ENCODE measurements around the gene VGLL4. TPM values are rescaled to one million over a fixed set of nuclear protein-coding genes. Genes with fewer than 3 reads are reported as not detected.
A peak's percentile ranks its signal among the peaks of the same experiment; 100 is the strongest.
"Not testable (repeated sequence)": the region's sequence is repeated elsewhere in the genome, so short reads cannot be mapped to it uniquely, and the experiment has no call there.

The VGLL4 gene
- total and polyA plus RNA-seq, 2 experiments from 2014 or later = 30.9 to 46.5 TPM

- H3K79me2 ChIP-seq (ENCODE audit: insufficient read depth) = peaks cover 85% of the 10 kb centered on the region
- H2AFZ ChIP-seq = no peak overlapping the region
- no peaks in the 10 kb centered on the region for H3K9me2 ChIP-seq (ENCODE audit: insufficient read depth)
- H3K4me1 ChIP-seq (ENCODE audit: insufficient read depth) = peaks cover 21% of the 10 kb centered on the region
- no peak overlapping the region for H3K9ac ChIP-seq
- H3K36me3 ChIP-seq (ENCODE audit: low read depth) = peaks cover 5% of the 10 kb centered on the region; the same call in 1 of the 2 replicates
- no peak overlapping the region for H3K27ac ChIP-seq
- H3K9me3 ChIP-seq (ENCODE audit: low read depth) = no peaks in the 10 kb centered on the region
- H4K20me1 ChIP-seq (ENCODE audit: insufficient read depth) = no peaks in the 10 kb centered on the region
- H3F3A ChIP-seq (ENCODE audit: insufficient read depth) = peaks cover 10% of the 10 kb centered on the region; the same call in 1 of the 2 replicates
- H3K4me3 ChIP-seq = no peak overlapping the region
- no peak for TF ChIP-seq EZH2 (IDR thresholded peaks at IDR 0.05; ENCODE audit: insufficient read depth, poor library complexity, severe bottlenecking)
- no peak for TF ChIP-seq EZH2phosphoT487 (IDR thresholded peaks at IDR 0.05; ENCODE audit: insufficient read depth, low read depth)
- DNase-seq = no peak
- H3K4me2 ChIP-seq (ENCODE audit: unreplicated experiment) = no peak overlapping the region
- H3K27me3 ChIP-seq (replicated peaks; ENCODE audit: insufficient read depth) = no peaks in the 10 kb centered on the region
- in situ Hi-C loops (cut with MboI) = no loop called here
- WGBS, 2 experiments (ENCODE audit: low coverage in 1 of 2, low lambda C conversion rate in 2 of 2, missing lambda C conversion rate in 2 of 2) = 89 to 92% methylated on average over 8 of the region's 8 CpGs
Observed at GRCh38 chr3:11689749-11690148, 46.0 kb upstream of the VGLL4 start.

GRCh38 chr3:11684980-11685379 is 41.3 kb upstream of the VGLL4 start:
- H3K4me3 ChIP-seq; H3K4me2 ChIP-seq (ENCODE audit: unreplicated experiment); H3F3A ChIP-seq (ENCODE audit: insufficient read depth); H3K27ac ChIP-seq; H3K36me3 ChIP-seq (ENCODE audit: low read depth); H3K9me3 ChIP-seq (ENCODE audit: low read depth); H4K20me1 ChIP-seq (ENCODE audit: insufficient read depth); H3K9ac ChIP-seq; H3K27me3 ChIP-seq (replicated peaks; ENCODE audit: insufficient read depth); H3K9me2 ChIP-seq (ENCODE audit: insufficient read depth); in situ Hi-C loops (cut with MboI); DNase-seq; H3K4me1 ChIP-seq (ENCODE audit: insufficient read depth); H2AFZ ChIP-seq: not testable (repeated sequence)
- 98% methylated on average over 6 of the region's 6 CpGs for WGBS, 2 experiments (ENCODE audit: low coverage in 1 of 2, low lambda C conversion rate in 2 of 2, missing lambda C conversion rate in 2 of 2)
- peaks cover 78% of the 10 kb centered on the region for H3K79me2 ChIP-seq (ENCODE audit: insufficient read depth)

DNA sequence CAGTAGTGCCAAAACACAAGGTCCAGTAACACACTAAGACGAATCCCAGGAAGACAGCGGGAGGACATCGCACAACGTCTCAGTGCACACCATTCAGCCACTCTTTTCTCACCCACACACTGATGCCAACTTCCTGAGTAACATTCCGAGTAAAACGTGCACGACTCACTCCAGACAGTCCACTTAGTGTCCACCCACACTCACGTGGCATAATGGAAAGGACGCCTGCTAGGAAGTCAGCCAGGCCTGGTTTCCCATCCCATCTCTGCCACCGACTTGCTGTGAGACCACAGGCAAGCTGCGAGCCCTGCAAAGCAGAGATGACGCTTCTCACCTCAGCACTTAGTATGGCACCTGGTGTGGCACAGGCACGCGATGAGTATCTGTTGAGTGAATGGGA is 36.8 kb upstream of the VGLL4 start:
- no peaks in the 10 kb centered on the region for H3K9me3 ChIP-seq (ENCODE audit: low read depth)
- no peaks in the 10 kb centered on the region for H3K36me3 ChIP-seq (ENCODE audit: low read depth)
- TF ChIP-seq EZH2phosphoT487 (IDR thresholded peaks at IDR 0.05; ENCODE audit: insufficient read depth, low read depth) = no peak
- no peak for TF ChIP-seq EZH2 (IDR thresholded peaks at IDR 0.05; ENCODE audit: insufficient read depth, poor library complexity, severe bottlenecking)
- H3K4me1 ChIP-seq (ENCODE audit: insufficient read depth) = no peaks in the 10 kb centered on the region
- no peaks in the 10 kb centered on the region for H3F3A ChIP-seq (ENCODE audit: insufficient read depth)
- WGBS, 2 experiments (ENCODE audit: low coverage in 1 of 2, low lambda C conversion rate in 2 of 2, missing lambda C conversion rate in 2 of 2) = 76 to 81% methylated on average over 14 of the region's 14 CpGs
- no peaks in the 10 kb centered on the region for H3K27me3 ChIP-seq (replicated peaks; ENCODE audit: insufficient read depth)
- in situ Hi-C loops (cut with MboI) = no loop called here
- no peaks in the 10 kb centered on the region for H4K20me1 ChIP-seq (ENCODE audit: insufficient read depth)
- H3K4me3 ChIP-seq = no peak overlapping the region
- peaks cover 76% of the 10 kb centered on the region for H3K79me2 ChIP-seq (ENCODE audit: insufficient read depth)
- H2AFZ ChIP-seq = no peak overlapping the region
- H3K9me2 ChIP-seq (ENCODE audit: insufficient read depth) = no peaks in the 10 kb centered on the region
- H3K4me2 ChIP-seq (ENCODE audit: unreplicated experiment) = no peak overlapping the region
- H3K9ac ChIP-seq = no peak overlapping the region
- DNase-seq = peak; percentile 20
- no peak overlapping the region for H3K27ac ChIP-seq

GRCh38 chr3:11679964-11680363 is 36.2 kb upstream of the VGLL4 start:
- H3K4me2 ChIP-seq (ENCODE audit: unreplicated experiment) = no peak overlapping the region
- 98 to 99% methylated on average over 5 of the region's 5 CpGs for WGBS, 2 experiments (ENCODE audit: low coverage in 1 of 2, low lambda C conversion rate in 2 of 2, missing lambda C conversion rate in 2 of 2)
- TF ChIP-seq EZH2phosphoT487 (IDR thresholded peaks at IDR 0.05; ENCODE audit: insufficient read depth, low read depth) (no peak), EZH2 (IDR thresholded peaks at IDR 0.05; ENCODE audit: insufficient read depth, poor library complexity, severe bottlenecking) (no peak)

DNA sequence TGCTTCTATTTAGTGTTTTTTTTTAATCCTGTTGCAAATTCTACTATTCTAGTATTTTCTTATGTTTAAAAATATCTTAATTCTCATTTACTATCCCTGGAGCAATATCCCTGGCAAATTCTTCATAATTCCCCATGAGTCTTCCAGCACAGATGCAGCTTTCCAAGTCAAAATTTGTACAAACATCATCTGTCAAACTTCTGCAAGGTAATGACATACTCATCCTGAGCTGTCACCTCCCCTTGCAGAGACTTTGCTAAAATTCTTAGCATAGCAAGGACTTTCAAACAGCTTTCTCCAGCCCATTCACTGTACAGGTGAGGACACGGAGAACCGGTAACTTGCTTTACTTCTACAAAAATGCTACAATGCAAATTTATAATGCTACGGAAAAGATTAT is 28.6 kb upstream of the VGLL4 start:
- Histone ChIP-seq H3K4me2 (ENCODE audit: unreplicated experiment) (peak overlapping the region; percentile 64), H3F3A (ENCODE audit: insufficient read depth) (peaks cover 46% of the 10 kb centered on the region), H4K20me1 (ENCODE audit: insufficient read depth) (0 out of 2 replicates have a peak, but pooled peaks cover 4% of the 10 kb centered on the region), H3K36me3 (ENCODE audit: low read depth) (no peaks in the 10 kb centered on the region), H3K79me2 (ENCODE audit: insufficient read depth) (peaks cover 71% of the 10 kb centered on the region), H3K27ac (peak overlapping the region; percentile 44), H3K9me3 (ENCODE audit: low read depth) (no peaks in the 10 kb centered on the region), H3K9ac (peak overlapping the region; percentile 2), H3K27me3 (replicated peaks; ENCODE audit: insufficient read depth) (no peaks in the 10 kb centered on the region), H3K4me3 (peak overlapping the region; percentile 46), H3K4me1 (ENCODE audit: insufficient read depth) (peaks cover 48% of the 10 kb centered on the region), H2AFZ (no peak overlapping the region), H3K9me2 (ENCODE audit: insufficient read depth) (no peaks in the 10 kb centered on the region)
- WGBS, 2 experiments (ENCODE audit: low coverage in 1 of 2, low lambda C conversion rate in 2 of 2, missing lambda C conversion rate in 2 of 2) = 13 to 26% methylated on average over 3 of the region's 3 CpGs
- in situ Hi-C loops (cut with MboI) = no loop called here
- no peak for TF ChIP-seq EZH2phosphoT487 (IDR thresholded peaks at IDR 0.05; ENCODE audit: insufficient read depth, low read depth)
- TF ChIP-seq EZH2 (IDR thresholded peaks at IDR 0.05; ENCODE audit: insufficient read depth, poor library complexity, severe bottlenecking) = no peak
- DNase-seq = no peak

More at GRCh38 chr3:11679964-11680363, 36.2 kb upstream of the VGLL4 start:
- Histone ChIP-seq H3K27me3 (replicated peaks; ENCODE audit: insufficient read depth) (no peaks in the 10 kb centered on the region), H3K79me2 (ENCODE audit: insufficient read depth) (peaks cover 76% of the 10 kb centered on the region), H3K9ac (no peak overlapping the region), H2AFZ (no peak overlapping the region), H3K36me3 (ENCODE audit: low read depth) (no peaks in the 10 kb centered on the region), H3K9me3 (ENCODE audit: low read depth) (no peaks in the 10 kb centered on the region), H4K20me1 (ENCODE audit: insufficient read depth) (no peaks in the 10 kb centered on the region), H3K27ac (no peak overlapping the region), H3K4me3 (no peak overlapping the region), H3F3A (ENCODE audit: insufficient read depth) (no peaks in the 10 kb centered on the region), H3K9me2 (ENCODE audit: insufficient read depth) (no peaks in the 10 kb centered on the region), H3K4me1 (ENCODE audit: insufficient read depth) (no peaks in the 10 kb centered on the region)
- in situ Hi-C loops (cut with MboI) = no loop called here
- no peak for DNase-seq

Measured in GM23248 (cell line).